Activated T-helper 9 cell treated with anti-CD3 and anti-CD28 coated beads, Interleukin-2, amount 50 U/mL, for 16 hours (primary cell): ENCODE results near the gene MET.
"Not testable (repeated sequence)": the region's sequence is repeated elsewhere in the genome, so short reads cannot be mapped to it uniquely, and the experiment has no call there.

Source experiments
- DNase-seq: peaks from one replicate; pipeline ENCODE4 v3.0.0-alpha.2; 2020; ENCODE audit warnings: low read depth

Gene MET

GRCh38 chr7:116671681-116672595, at the start of gene MET:
TSS of gene MET (plus strand) at chr7:116672196. CDS start at chr7:116699085, 26,889 bp downstream.
- DNase-seq: peak; percentile 3

DNA sequence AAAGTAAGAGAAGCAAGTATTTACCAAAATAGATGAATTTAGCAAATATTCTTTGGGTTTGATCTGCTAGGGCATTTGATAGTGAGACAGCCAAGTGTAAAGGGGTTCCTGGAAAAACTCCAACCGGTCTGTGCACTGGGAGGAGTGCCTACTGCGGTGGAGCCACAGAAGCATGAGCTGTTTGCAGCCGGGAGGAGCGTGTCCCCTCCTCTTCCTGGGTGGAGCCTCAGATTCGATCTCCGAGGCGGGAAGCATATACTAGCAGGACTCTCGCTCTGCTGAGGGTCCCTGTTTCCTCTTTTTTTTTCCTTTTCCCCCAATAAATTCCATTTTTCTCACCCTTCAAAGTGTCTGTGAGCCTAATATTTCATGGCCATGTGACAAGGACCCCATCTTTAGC, 45.1 kb upstream of the MET start:
- no peak for DNase-seq

GRCh38 chr7:116629051-116629463, 42.9 kb upstream of the MET start:
- no peak for DNase-seq

- no peak for DNase-seq
Observed at GRCh38 chr7:116630357-116630756, 41.6 kb upstream of the MET start.

DNA sequence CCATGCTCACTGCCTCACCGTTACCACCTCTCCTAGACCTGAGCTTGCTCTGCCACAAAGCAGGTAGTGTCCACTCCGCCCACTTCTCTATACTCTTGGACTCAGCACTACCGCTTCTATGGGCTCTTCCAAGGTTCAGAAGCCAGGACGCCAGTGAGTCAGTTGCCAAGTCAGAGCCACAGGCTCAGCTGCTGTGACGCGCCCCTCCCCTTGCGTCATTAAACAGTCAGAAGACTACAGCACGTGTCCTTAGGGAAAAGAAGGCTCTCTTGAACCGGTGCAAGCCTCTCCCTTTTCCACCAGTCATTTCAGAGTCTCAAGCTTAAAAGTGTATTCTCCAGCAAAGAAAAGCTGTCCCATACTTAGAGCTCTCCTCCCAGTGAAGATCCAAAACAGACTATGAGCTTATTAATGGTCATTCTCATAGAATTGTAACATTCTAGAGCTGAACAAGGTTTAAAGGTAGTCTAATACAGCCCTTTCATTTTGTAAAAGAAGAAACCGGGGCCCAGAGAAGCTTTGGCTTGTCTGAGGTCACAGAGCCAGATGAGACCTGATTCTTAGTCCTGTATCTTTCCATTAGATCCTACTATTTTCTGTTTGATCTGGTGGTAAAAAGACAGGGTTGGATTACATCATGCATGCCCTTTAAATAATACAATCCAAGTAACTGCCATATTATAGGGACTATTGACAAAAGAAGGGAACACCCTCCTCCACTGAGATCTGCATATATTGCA, 40.9 kb upstream of the MET start:
- no peak for DNase-seq

DNA sequence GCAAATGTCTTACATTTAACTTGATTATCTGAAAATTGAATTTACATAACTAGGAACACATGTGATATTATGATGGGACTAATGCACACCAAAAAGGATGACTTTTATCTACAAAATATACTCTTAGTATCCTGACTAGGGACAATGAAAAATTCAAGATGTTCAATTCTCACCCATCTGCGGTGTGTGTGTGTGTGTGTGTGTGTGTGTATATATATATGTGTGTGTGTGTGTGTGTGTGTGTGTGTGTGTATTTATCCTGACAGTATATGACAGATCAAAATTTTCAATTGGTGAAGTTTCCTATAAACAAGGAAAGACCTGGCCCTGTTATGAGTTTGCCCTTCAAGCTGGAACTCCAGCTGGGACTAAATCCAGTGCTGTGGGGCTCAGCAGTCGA, 40.3 kb upstream of the MET start:
- DNase-seq: no peak

DNA sequence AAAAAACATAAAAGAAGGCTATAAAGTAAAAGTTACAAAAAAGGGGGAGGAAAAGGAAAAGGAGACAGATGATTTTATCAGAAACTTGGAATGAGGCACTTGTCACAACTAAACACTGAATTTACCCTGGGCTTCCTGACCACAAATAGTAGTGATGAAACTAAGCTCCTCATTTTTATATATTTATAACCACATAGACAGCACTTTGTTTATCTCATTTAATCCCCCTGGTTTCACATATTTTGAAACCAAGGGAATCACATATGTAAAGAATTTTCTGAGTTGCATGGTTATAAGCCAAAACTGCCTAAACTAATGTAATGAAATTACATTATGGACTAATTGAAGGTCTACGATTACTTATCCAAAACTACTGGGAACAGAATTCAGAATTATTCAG, 39.6 kb upstream of the MET start:
- DNase-seq: no peak

GRCh38 chr7:116633131-116633988, 38.6 kb upstream of the MET start:
- no peak for DNase-seq

DNA sequence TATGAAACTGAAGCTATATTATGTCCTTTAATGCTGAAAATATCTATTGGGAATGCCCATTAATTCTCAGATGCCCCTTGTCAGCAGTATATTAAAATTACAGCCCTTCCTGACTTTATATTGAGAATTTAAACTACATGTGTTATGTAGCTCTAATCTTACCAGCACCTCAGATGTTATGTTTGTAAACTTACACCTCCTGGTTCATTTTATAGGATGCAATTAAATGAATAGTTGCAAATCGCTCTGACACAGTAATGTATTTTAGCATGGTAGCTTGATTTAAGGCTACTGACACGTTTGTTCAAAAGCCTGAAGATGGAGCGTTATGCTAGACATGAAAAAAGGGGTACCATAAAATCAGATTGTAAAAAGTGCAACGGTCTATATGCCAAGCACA, 35.0 kb upstream of the MET start:
- no peak for DNase-seq

GRCh38 chr7:116638592-116638991, 33.4 kb upstream of the MET start:
- not testable (repeated sequence) for DNase-seq

DNA sequence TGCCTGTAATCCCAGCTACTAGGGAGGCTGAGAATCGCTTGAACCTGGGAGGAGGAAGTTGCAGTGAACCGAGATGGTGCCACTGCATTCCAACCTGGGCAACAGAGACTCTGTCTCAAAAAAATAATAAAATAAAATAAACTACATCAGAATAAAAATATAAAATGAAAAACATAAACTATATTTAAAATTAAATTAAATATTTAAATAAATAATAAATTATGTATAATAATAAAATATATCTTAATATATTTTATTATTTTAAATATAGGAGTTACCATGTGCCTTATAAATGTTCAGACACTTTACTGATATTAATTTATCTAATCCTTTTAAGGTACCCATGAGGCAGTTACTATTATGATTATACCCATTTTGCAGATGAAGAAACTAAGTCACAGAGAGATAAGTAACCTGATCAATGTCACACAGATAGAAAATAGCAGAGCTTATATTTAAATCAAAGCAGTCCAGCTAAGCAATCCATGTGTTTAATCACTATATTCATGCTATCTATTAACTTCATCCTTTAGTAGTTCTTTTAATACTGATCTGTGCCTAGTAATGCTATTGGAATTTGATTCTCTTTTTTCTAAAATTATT, 30.3 kb upstream of the MET start:
- no peak for DNase-seq

- not testable (repeated sequence) for DNase-seq
Observed at GRCh38 chr7:116643148-116643547, 28.8 kb upstream of the MET start.

DNA sequence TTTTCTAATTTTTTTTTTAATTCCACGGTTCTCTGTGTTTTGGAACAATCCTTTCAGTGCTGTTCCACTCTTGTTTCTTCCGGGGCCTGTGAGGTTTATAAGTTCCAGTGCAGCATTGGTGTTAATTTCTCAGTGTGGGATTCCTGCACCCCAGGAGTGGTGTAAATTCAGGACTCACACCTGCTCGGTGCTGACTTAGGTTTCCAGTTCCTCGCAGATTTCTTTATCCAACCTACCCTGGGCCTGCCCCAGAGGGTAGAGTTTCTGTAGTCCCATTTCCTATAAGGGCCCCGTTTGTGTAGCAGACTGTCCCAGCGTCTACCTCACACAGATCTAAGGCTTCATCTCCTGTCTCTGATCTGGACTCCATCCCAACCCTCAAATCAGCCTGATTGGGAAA, 27.4 kb upstream of the MET start:
- DNase-seq: no peak

DNA sequence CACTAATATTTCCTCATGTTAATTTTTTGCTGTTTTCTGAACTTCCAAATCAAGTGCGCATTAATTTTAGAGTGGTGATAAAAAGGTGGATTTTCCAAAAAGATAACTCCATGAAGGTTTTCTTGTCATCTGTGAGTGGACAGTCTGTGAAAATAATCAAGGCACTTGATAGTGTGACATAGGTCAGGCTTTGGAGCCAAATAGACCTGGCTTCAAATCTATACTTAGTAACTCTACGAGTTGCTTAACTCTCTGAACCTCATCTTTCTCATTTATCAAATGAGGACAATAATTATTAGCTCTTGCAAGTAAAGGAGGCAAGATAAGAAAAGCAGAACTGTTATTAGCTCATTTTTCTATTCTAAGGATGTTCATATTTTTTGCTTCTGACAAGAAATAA, 24.7 kb upstream of the MET start:
- DNase-seq: no peak

DNA sequence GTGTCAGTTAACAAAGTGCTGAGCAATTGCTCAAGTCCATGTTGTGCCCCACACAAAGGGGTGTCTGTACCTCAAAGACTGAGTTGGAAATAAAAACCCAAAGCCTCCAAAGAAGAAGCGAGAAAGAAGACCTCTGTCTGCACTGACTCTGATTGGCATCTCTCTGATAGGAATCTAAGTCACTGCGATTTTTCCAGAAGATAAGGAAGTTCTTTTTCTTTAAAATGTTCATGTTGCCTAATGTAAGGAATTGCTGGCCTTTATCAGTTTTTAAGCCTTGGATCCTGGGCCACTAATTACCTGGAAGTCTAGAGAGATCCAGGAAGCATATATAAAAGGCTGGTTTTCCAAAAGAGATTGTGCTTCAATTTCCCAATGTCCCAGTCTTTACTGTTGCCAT, 24.1 kb upstream of the MET start:
- DNase-seq: no peak

DNA sequence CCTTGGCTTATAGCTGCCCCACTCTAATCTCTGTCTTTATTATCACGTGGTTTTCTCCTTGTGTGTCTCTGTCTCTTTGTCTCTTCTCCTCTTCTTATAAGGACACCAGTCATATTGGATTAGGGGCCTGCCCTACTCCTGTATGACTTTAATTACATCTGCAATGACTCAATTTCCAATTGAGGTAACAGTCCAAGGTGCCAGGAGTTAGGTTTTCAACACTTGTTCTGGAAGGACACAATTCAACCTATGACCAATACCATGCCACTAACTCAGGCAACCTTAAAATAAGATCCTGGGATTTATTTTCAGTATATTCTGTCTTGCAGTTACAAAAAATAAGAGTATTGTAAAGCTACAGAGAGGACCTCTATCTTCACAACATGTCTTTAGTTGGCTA, 21.6 kb upstream of the MET start:
- DNase-seq: no peak

DNA sequence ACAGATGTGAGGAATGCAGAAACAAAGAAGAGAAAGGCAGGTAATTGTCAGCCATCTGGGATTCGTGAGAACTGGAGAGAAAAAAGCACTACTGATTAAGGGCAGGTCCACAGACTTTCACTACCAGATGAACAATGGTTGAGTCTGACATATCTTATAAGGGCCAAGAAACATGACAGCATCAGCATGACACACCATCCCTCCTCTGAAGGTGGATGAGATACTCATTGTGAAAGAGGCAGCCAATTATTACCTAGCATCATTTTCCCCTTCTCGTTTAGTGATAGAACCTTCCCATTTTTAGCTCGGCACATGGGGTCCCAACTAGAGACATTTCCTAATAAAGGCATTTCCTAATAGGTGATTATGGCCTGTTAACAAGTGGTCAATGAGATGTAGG, 19.2 kb upstream of the MET start:
- DNase-seq: no peak

DNA sequence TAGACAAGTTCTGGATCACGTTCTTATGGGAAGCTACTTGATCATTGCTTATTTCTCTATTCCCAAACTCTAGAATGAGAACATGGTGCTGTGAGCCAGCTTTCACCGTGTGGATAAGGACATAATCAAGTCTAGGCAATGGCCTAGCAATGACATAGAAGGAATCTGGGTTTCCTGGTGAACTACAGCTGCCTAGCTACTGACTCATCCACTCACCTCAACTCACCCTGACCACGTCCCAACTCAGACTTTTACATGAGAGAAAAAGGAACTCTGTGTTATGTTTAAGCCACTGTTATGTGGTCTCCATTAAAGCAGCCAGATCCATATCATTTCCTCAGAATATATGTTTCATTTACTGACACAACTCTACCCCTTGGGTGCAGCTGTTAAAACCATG, 18.8 kb upstream of the MET start:
- DNase-seq: no peak

GRCh38 chr7:116653646-116654045, 18.4 kb upstream of the MET start:
- DNase-seq: no peak

- not testable (repeated sequence) for DNase-seq
Observed at GRCh38 chr7:116659248-116659647, 12.7 kb upstream of the MET start.

GRCh38 chr7:116661865-116662264, 10.1 kb upstream of the MET start:
- DNase-seq: no peak

- DNase-seq: no peak
Observed at GRCh38 chr7:116663744-116664143, 8.3 kb upstream of the MET start.
